ENCODE results near the gene WDR59.

WDR59 gene

DNA sequence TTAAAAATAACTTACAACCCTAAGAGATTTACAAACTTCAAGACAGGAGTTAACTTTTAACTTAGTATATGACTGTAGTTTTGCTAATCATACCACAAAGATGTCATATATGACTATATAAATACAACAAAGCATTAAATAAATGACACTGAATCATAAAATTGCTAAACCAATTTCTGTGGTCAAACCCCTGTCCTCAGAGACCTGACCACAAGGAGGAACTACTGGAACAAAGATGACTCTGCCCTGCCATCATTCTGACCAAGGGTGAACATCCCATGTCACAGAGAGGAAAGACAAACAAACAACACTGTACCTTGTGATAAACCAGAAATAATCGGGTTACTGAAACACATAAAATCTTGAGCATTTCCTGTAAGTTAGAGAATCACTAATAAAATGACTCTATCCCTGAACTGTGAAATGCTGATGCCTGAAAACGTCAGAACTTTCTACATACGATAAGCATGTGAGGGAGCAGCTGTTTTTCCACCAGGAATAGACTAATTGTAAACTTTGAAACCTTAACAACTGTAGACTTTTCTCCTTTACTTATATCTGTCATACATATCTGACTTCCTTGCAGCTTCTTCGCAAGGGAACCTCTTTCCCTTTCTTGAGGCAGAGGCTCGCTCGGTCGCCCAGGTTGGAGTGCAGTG, 47.9 kb downstream of the WDR59 start:
- Histone ChIP-seq H3K9me3 (ENCODE audit: severe bottlenecking) (no peaks in the 10 kb centered on the region), H3K27me3 (ENCODE audit: insufficient read depth, poor library complexity, severe bottlenecking) (no peaks in the 10 kb centered on the region), H3K36me3 (ENCODE audit: low read depth) (peaks cover 78% of the 10 kb centered on the region), H3K27ac (ENCODE audit: poor library complexity, severe bottlenecking) (no peak overlapping the region), H3K4me3 (ENCODE audit: severe bottlenecking) (no peak overlapping the region), H3K4me1 (ENCODE audit: insufficient read depth, poor library complexity, severe bottlenecking) (no peaks in the 10 kb centered on the region)
- TF ChIP-seq CTCF (IDR thresholded peaks at IDR 0.05; ENCODE audit: poor library complexity, severe bottlenecking), result no peak
- ATAC-seq (ENCODE audit: low read depth) (no peak), DNase-seq (ENCODE audit: low spot score) (no peak)

GRCh38 chr16:74931445-74931844, 53.5 kb downstream of the WDR59 start:
- no peaks in the 10 kb centered on the region for H3K9me3 ChIP-seq (ENCODE audit: severe bottlenecking)
- H3K36me3 ChIP-seq (ENCODE audit: low read depth), result peaks cover 77% of the 10 kb centered on the region
- no peak for ATAC-seq (ENCODE audit: low read depth)
- H3K4me1 ChIP-seq (ENCODE audit: insufficient read depth, poor library complexity, severe bottlenecking), result no peaks in the 10 kb centered on the region
- DNase-seq (ENCODE audit: low spot score), result no peak
- H3K27ac ChIP-seq (ENCODE audit: poor library complexity, severe bottlenecking), result no peak overlapping the region
- TF ChIP-seq CTCF (IDR thresholded peaks at IDR 0.05; ENCODE audit: poor library complexity, severe bottlenecking), result no peak
- no peak overlapping the region for H3K4me3 ChIP-seq (ENCODE audit: severe bottlenecking)
- no peaks in the 10 kb centered on the region for H3K27me3 ChIP-seq (ENCODE audit: insufficient read depth, poor library complexity, severe bottlenecking)

DNA sequence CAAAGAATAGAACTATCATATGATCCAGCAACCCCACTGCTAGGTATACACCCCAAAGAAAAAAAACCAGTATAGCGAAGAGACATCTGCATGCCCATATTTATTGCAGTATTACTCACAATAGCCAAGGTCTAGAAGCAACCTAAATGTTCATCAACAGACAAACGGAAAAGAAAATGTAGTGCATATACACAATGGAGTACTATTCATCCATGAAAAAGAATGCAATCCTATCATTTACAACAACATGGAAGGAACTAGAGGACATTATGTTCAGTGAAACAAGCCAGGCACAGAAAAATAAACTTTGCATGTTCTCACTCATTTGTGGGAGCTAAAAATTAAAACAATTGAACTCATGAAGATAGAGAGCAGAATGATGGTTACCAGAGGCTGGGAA, 55.3 kb downstream of the WDR59 start:
- Histone ChIP-seq H3K27me3 (ENCODE audit: insufficient read depth, poor library complexity, severe bottlenecking) (no peaks in the 10 kb centered on the region), H3K4me1 (ENCODE audit: insufficient read depth, poor library complexity, severe bottlenecking) (no peaks in the 10 kb centered on the region), H3K9me3 (ENCODE audit: severe bottlenecking) (no peaks in the 10 kb centered on the region), H3K27ac (ENCODE audit: poor library complexity, severe bottlenecking) (no peak overlapping the region), H3K36me3 (ENCODE audit: low read depth) (peaks cover 63% of the 10 kb centered on the region), H3K4me3 (ENCODE audit: severe bottlenecking) (no peak overlapping the region)
- no peak for DNase-seq (ENCODE audit: low spot score)
- no peak for TF ChIP-seq CTCF (IDR thresholded peaks at IDR 0.05; ENCODE audit: poor library complexity, severe bottlenecking)
- no peak for ATAC-seq (ENCODE audit: low read depth)

GRCh38 chr16:74926805-74927204, 58.1 kb downstream of the WDR59 start:
- Histone ChIP-seq H3K4me1 (ENCODE audit: insufficient read depth, poor library complexity, severe bottlenecking) (no peaks in the 10 kb centered on the region), H3K36me3 (ENCODE audit: low read depth) (peaks cover 62% of the 10 kb centered on the region), H3K27ac (ENCODE audit: poor library complexity, severe bottlenecking) (no peak overlapping the region), H3K27me3 (ENCODE audit: insufficient read depth, poor library complexity, severe bottlenecking) (no peaks in the 10 kb centered on the region), H3K4me3 (ENCODE audit: severe bottlenecking) (no peak overlapping the region), H3K9me3 (ENCODE audit: severe bottlenecking) (no peaks in the 10 kb centered on the region)
- no peak for ATAC-seq (ENCODE audit: low read depth)
- DNase-seq (ENCODE audit: low spot score), result no peak
- no peak for TF ChIP-seq CTCF (IDR thresholded peaks at IDR 0.05; ENCODE audit: poor library complexity, severe bottlenecking)

GRCh38 chr16:74923766-74924460, 61.0 kb downstream of the WDR59 start:
- no peak for DNase-seq (ENCODE audit: low spot score)
- Histone ChIP-seq H3K36me3 (ENCODE audit: low read depth) (peaks cover 58% of the 10 kb centered on the region), H3K4me1 (ENCODE audit: insufficient read depth, poor library complexity, severe bottlenecking) (no peaks in the 10 kb centered on the region), H3K4me3 (ENCODE audit: severe bottlenecking) (no peak overlapping the region), H3K27ac (ENCODE audit: poor library complexity, severe bottlenecking) (no peak overlapping the region), H3K9me3 (ENCODE audit: severe bottlenecking) (no peaks in the 10 kb centered on the region), H3K27me3 (ENCODE audit: insufficient read depth, poor library complexity, severe bottlenecking) (no peaks in the 10 kb centered on the region)
- no peak for TF ChIP-seq CTCF (IDR thresholded peaks at IDR 0.05; ENCODE audit: poor library complexity, severe bottlenecking)
- ATAC-seq (ENCODE audit: low read depth), result no peak
